ENCODE data around the gene LTB. TPM values are rescaled to one million over a fixed set of nuclear protein-coding genes. Genes with fewer than 3 reads are reported as not detected.

Gene LTB
- total and polyA plus RNA-seq, 4 donors, result 9.8 to 31.9 (median 12.2) TPM

DNA sequence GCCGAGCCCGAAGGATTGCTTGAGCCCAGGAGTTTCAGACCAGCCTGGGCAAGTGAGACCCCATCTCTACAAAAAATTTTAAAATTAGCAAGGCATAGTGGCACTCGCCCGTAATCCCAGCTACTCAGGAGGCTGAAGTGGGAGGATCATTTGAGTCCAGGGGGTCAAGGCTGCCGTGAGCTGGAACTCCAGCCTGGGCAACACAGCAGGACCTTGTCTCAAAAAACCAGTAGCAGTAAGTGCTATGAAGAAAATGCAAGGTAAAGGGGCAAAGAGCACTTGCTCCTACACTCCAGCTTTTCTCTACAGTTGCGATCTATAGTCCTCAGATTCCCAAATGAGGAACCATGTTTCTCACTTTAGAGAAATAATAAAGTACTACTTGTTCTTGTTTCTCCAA lies 38.6 kb downstream of the LTB start:
- no peak overlapping the region for H3K9ac ChIP-seq (ENCODE audit: insufficient read depth in 1 of 2, low read length in 2 of 2)
- no peak for TF ChIP-seq CTCF (IDR thresholded peaks at IDR 0.05; ENCODE audit: control extremely low read depth, extremely low read depth)
- H3K36me3 ChIP-seq (ENCODE audit: control insufficient read depth in 4 of 4, insufficient read depth in 4 of 4, low read length in 4 of 4), result peaks cover 10 to 23% (median 16%) of the 10 kb centered on the region in 4 donors
- ATAC-seq (ENCODE audit: insufficient read depth, low FRiP score), result no peak
- no peak overlapping the region for H3K27ac ChIP-seq (ENCODE audit: low read depth in 1 of 2, low read length in 1 of 2)
- H3K4me1 ChIP-seq (ENCODE audit: control insufficient read depth in 5 of 5, insufficient read depth in 5 of 5, low read length in 5 of 5), result peaks cover 13 to 47% (median 20%) of the 10 kb centered on the region in 5 donors
- 97 to 99% methylated on average over 6 of the region's 6 CpGs for WGBS, 2 donors
- DNase-seq, result no peak
- no peaks in the 10 kb centered on the region for H3K9me3 ChIP-seq (ENCODE audit: control insufficient read depth in 4 of 4, insufficient read depth in 3 of 4, low read length in 3 of 4)
- H3K4me3 ChIP-seq, result no peak overlapping the region
- no peaks in the 10 kb centered on the region for H3K27me3 ChIP-seq (ENCODE audit: control insufficient read depth in 3 of 3, insufficient read depth in 3 of 3, low read length in 2 of 3)

GRCh38 chr6:31541658-31542521 lies 40.3 kb downstream of the LTB start, which contains the start of gene DDX39B:
TSS of gene DDX39B (minus strand) at chr6:31542003. CDS start at chr6:31540532, 1,471 bp downstream.
- peak; percentile 89 for ATAC-seq (ENCODE audit: insufficient read depth, low FRiP score)
- 0 to 1% methylated on average over 43 of the region's 43 CpGs for WGBS, 2 donors
- peak within 1 kb of the TSS; percentile 100 for H3K9ac ChIP-seq (ENCODE audit: insufficient read depth in 1 of 2, low read length in 2 of 2)
- peak within 1 kb of the TSS; percentile 88 for H3K4me3 ChIP-seq
- H3K9me3 ChIP-seq (ENCODE audit: control insufficient read depth in 4 of 4, insufficient read depth in 3 of 4, low read length in 3 of 4), result no peaks in the 10 kb centered on the region
- peak within 1 kb of the TSS; percentile 89 to 96 for H3K27ac ChIP-seq (ENCODE audit: low read depth in 1 of 2, low read length in 1 of 2)
- H3K4me1 ChIP-seq (ENCODE audit: control insufficient read depth in 5 of 5, insufficient read depth in 5 of 5, low read length in 5 of 5), result peaks cover 9 to 35% (median 15%) of the 10 kb centered on the region in 5 donors
- no peak for TF ChIP-seq CTCF (IDR thresholded peaks at IDR 0.05; ENCODE audit: control extremely low read depth, extremely low read depth)
- peak; percentile 97 to 99 (median 99) for DNase-seq
- H3K36me3 ChIP-seq (ENCODE audit: control insufficient read depth in 4 of 4, insufficient read depth in 4 of 4, low read length in 4 of 4), result peaks cover 15 to 32% (median 23%) of the 10 kb centered on the region in 4 donors
- no peaks in the 10 kb centered on the region for H3K27me3 ChIP-seq (ENCODE audit: control insufficient read depth in 3 of 3, insufficient read depth in 3 of 3, low read length in 2 of 3)

DNA sequence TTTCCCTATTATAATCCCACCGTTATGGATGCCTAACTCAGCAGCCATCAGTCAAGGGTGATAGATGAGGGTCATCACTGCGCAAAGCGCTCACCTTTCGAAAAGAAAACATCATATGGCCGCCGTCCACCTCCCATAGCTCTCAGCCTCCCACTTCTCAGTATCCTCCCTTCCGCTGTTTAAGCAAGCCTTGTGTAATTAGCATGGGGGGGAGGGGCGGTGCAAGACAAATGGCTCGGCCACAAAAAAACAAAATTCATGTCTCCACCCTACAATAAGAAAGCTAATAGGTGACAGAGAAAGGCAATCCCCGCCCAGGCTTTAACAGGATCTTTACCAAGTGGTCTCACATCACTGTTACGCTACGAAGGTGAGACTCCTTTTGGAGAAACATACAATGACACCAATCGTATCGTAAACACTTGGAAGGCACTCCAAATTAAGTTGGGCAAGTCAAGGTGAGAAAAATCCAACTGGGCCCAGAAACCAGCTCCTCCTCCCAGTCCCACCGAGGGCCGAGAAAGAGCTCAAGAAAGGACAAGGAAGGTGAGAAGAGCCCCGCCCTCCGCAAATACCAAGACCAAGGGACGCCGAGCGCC lies 41.1 kb downstream of the LTB start:
- 0 to 1% methylated on average over 21 of the region's 21 CpGs for WGBS, 2 donors
- peaks cover 15 to 39% (median 29%) of the 10 kb centered on the region in 4 donors for H3K36me3 ChIP-seq (ENCODE audit: control insufficient read depth in 4 of 4, insufficient read depth in 4 of 4, low read length in 4 of 4)
- H3K4me1 ChIP-seq (ENCODE audit: control insufficient read depth in 5 of 5, insufficient read depth in 5 of 5, low read length in 5 of 5), result peaks cover 9 to 28% (median 15%) of the 10 kb centered on the region in 5 donors
- TF ChIP-seq CTCF (IDR thresholded peaks at IDR 0.05; ENCODE audit: control extremely low read depth, extremely low read depth), result no peak
- H3K4me3 ChIP-seq, result peak overlapping the region; percentile 88
- H3K9ac ChIP-seq (ENCODE audit: insufficient read depth in 1 of 2, low read length in 2 of 2), result peak overlapping the region; percentile 100
- ATAC-seq (ENCODE audit: insufficient read depth, low FRiP score), result peak; percentile 13
- H3K27ac ChIP-seq (ENCODE audit: low read depth in 1 of 2, low read length in 1 of 2), result peak overlapping the region; percentile 89 to 96
- no peaks in the 10 kb centered on the region for H3K9me3 ChIP-seq (ENCODE audit: control insufficient read depth in 4 of 4, insufficient read depth in 3 of 4, low read length in 3 of 4)
- no peaks in the 10 kb centered on the region for H3K27me3 ChIP-seq (ENCODE audit: control insufficient read depth in 3 of 3, insufficient read depth in 3 of 3, low read length in 2 of 3)
- DNase-seq, result peak in 2 of 3 donors; percentile 54 to 73

Measured in lung (tissue), 12 donors.